Measurements from ENCODE around the gene GBA3.

Gene GBA3

GRCh38 chr4:22686141-22686540, 6.6 kb upstream of the GBA3 start (continued):
- TF ChIP-seq RARB (CRISPR knock-in tag; IDR thresholded peaks at IDR 0.05) (no peak), OSR1 (CRISPR knock-in tag; IDR thresholded peaks at IDR 0.05) (no peak), ZNF565 (CRISPR knock-in tag; conservative IDR thresholded peaks at IDR 0.05; ENCODE audit: low read depth) (no peak)

DNA sequence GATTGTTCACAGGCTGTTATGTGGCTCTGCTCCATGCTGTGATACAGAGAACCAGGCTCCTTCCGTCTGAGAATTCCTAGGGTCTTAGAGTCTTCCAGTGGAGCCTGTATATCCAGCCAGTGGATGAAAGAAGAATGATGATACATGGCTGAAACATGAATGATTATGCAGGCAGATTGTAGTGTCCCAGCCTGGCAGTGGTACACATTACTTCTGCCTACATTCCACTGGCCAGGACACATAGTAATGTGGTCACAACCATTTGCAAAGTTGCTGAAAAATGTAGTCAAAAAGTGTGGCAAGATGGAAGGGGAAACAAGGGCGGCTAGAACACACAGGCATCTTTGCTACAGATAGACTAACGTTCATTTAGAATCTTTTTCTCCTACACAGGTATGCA, 4.5 kb upstream of the GBA3 start:
- no peak for ATAC-seq
- TF ChIP-seq PPARA (CRISPR knock-in tag; IDR thresholded peaks at IDR 0.05; ENCODE audit: borderline replicate concordance) (no peak), ZFP30 (CRISPR knock-in tag; IDR thresholded peaks at IDR 0.05) (no peak), ESRRG (CRISPR knock-in tag; IDR thresholded peaks at IDR 0.05) (no peak), ISL1 (CRISPR knock-in tag; IDR thresholded peaks at IDR 0.05) (no peak), ZNF70 (CRISPR knock-in tag; IDR thresholded peaks at IDR 0.05) (no peak), TOX (CRISPR knock-in tag; IDR thresholded peaks at IDR 0.05; ENCODE audit: borderline replicate concordance) (no peak), PATZ1 (CRISPR knock-in tag; IDR thresholded peaks at IDR 0.05; ENCODE audit: borderline replicate concordance) (no peak), OSR1 (CRISPR knock-in tag; IDR thresholded peaks at IDR 0.05) (no peak), TCF4 (CRISPR knock-in tag; IDR thresholded peaks at IDR 0.05; ENCODE audit: borderline replicate concordance) (no peak), ARNTL (CRISPR knock-in tag; IDR thresholded peaks at IDR 0.05; ENCODE audit: borderline replicate concordance, low read depth) (no peak)
- TF ChIP-seq, protein P1, sequence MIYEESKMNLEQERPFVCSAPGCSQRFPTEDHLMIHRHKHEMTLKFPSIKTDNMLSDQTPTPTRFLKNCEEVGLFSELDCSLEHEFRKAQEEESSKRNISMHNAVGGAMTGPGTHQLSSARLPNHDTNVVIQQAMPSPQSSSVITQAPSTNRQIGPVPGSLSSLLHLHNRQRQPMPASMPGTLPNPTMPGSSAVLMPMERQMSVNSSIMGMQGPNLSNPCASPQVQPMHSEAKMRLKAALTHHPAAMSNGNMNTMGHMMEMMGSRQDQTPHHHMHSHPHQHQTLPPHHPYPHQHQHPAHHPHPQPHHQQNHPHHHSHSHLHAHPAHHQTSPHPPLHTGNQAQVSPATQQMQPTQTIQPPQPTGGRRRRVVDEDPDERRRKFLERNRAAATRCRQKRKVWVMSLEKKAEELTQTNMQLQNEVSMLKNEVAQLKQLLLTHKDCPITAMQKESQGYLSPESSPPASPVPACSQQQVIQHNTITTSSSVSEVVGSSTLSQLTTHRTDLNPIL (CRISPR knock-in tag; IDR thresholded peaks at IDR 0.05; ENCODE audit: low read depth): no peak
- TF ChIP-seq, protein P2, sequence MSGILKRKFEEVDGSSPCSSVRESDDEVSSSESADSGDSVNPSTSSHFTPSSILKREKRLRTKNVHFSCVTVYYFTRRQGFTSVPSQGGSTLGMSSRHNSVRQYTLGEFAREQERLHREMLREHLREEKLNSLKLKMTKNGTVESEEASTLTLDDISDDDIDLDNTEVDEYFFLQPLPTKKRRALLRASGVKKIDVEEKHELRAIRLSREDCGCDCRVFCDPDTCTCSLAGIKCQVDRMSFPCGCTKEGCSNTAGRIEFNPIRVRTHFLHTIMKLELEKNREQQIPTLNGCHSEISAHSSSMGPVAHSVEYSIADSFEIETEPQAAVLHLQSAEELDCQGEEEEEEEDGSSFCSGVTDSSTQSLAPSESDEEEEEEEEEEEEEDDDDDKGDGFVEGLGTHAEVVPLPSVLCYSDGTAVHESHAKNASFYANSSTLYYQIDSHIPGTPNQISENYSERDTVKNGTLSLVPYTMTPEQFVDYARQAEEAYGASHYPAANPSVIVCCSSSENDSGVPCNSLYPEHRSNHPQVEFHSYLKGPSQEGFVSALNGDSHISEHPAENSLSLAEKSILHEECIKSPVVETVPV (CRISPR knock-in tag; IDR thresholded peaks at IDR 0.05): no peak

GRCh38 chr4:22689428-22689827, 3.3 kb upstream of the GBA3 start:
- TF ChIP-seq ZNF565 (CRISPR knock-in tag; conservative IDR thresholded peaks at IDR 0.05; ENCODE audit: low read depth) (no peak), TCF4 (CRISPR knock-in tag; IDR thresholded peaks at IDR 0.05; ENCODE audit: borderline replicate concordance) (no peak), ESRRG (CRISPR knock-in tag; IDR thresholded peaks at IDR 0.05) (no peak), ISL1 (CRISPR knock-in tag; IDR thresholded peaks at IDR 0.05) (no peak), BACH2 (CRISPR knock-in tag; IDR thresholded peaks at IDR 0.05; ENCODE audit: borderline replicate concordance) (no peak), ZC3H10 (CRISPR knock-in tag; IDR thresholded peaks at IDR 0.05) (no peak), CSDC2 (CRISPR knock-in tag; IDR thresholded peaks at IDR 0.05) (no peak), TOX (CRISPR knock-in tag; IDR thresholded peaks at IDR 0.05; ENCODE audit: borderline replicate concordance) (no peak), SNAI2 (CRISPR knock-in tag; IDR thresholded peaks at IDR 0.05) (no peak), ZFP30 (CRISPR knock-in tag; IDR thresholded peaks at IDR 0.05) (no peak), OSR1 (CRISPR knock-in tag; IDR thresholded peaks at IDR 0.05) (no peak), ARNTL (CRISPR knock-in tag; IDR thresholded peaks at IDR 0.05; ENCODE audit: borderline replicate concordance, low read depth) (no peak), RARB (CRISPR knock-in tag; IDR thresholded peaks at IDR 0.05) (no peak), ZNF8 (CRISPR knock-in tag; IDR thresholded peaks at IDR 0.05) (no peak), GLIS3 (CRISPR knock-in tag; IDR thresholded peaks at IDR 0.05) (no peak)
- TF ChIP-seq, protein P3, sequence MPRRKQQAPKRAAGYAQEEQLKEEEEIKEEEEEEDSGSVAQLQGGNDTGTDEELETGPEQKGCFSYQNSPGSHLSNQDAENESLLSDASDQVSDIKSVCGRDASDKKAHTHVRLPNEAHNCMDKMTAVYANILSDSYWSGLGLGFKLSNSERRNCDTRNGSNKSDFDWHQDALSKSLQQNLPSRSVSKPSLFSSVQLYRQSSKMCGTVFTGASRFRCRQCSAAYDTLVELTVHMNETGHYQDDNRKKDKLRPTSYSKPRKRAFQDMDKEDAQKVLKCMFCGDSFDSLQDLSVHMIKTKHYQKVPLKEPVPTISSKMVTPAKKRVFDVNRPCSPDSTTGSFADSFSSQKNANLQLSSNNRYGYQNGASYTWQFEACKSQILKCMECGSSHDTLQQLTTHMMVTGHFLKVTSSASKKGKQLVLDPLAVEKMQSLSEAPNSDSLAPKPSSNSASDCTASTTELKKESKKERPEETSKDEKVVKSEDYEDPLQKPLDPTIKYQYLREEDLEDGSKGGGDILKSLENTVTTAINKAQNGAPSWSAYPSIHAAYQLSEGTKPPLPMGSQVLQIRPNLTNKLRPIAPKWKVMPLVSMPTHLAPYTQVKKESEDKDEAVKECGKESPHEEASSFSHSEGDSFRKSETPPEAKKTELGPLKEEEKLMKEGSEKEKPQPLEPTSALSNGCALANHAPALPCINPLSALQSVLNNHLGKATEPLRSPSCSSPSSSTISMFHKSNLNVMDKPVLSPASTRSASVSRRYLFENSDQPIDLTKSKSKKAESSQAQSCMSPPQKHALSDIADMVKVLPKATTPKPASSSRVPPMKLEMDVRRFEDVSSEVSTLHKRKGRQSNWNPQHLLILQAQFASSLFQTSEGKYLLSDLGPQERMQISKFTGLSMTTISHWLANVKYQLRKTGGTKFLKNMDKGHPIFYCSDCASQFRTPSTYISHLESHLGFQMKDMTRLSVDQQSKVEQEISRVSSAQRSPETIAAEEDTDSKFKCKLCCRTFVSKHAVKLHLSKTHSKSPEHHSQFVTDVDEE (CRISPR knock-in tag; IDR thresholded peaks at IDR 0.05): no peak
- TF ChIP-seq, protein P4, sequence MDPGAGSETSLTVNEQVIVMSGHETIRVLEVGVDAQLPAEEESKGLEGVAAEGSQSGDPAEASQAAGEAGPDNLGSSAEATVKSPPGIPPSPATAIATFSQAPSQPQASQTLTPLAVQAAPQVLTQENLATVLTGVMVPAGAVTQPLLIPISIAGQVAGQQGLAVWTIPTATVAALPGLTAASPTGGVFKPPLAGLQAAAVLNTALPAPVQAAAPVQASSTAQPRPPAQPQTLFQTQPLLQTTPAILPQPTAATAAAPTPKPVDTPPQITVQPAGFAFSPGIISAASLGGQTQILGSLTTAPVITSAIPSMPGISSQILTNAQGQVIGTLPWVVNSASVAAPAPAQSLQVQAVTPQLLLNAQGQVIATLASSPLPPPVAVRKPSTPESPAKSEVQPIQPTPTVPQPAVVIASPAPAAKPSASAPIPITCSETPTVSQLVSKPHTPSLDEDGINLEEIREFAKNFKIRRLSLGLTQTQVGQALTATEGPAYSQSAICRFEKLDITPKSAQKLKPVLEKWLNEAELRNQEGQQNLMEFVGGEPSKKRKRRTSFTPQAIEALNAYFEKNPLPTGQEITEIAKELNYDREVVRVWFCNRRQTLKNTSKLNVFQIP (CRISPR knock-in tag; IDR thresholded peaks at IDR 0.05; ENCODE audit: borderline replicate concordance, low read depth): no peak
- TF ChIP-seq, protein P2 (CRISPR knock-in tag; IDR thresholded peaks at IDR 0.05): no peak
- ATAC-seq: no peak

All from SK-N-SH treated with all-trans-retinoic acid at 6 μM for 48 hours (cell line).